NT2/D1 (cell line): Measurements from ENCODE around the gene RHPN2.
"Not testable (repeated sequence)": the region's sequence is repeated elsewhere in the genome, so short reads cannot be mapped to it uniquely, and the experiment has no call there.

Experiments used
- DNase-seq: peaks from one replicate; pipeline ENCODE4 v3.0.0-alpha.2; 2011; ENCODE audit warnings: low read depth, low spot score
- H3K27me3 ChIP-seq: 2 replicates; pipeline ENCODE4 v1.6.0; 2011; ENCODE audit warnings: mild to moderate bottlenecking; ENCODE audit not compliant: insufficient read length, insufficient read depth
- H3K36me3 ChIP-seq: 2 replicates; pipeline ENCODE4 v1.6.1; 2011; ENCODE audit warnings: mild to moderate bottlenecking, low read length, mixed read lengths; ENCODE audit not compliant: insufficient read depth, insufficient read length
- H3K4me1 ChIP-seq: 2 replicates; pipeline ENCODE4 v1.5.1; 2011; ENCODE audit not compliant: insufficient read depth, insufficient read length
- H3K4me3 ChIP-seq: 2 replicates; pipeline ENCODE4 v1.5.1; 2011; ENCODE audit warnings: low read depth; ENCODE audit not compliant: insufficient read length
- H3K9ac ChIP-seq: 2 replicates; pipeline ENCODE4 v1.6.0; 2011; ENCODE audit warnings: low read depth; ENCODE audit not compliant: insufficient read length
- H3K9me3 ChIP-seq: 2 replicates; pipeline ENCODE4 v1.5.1; 2011; ENCODE audit warnings: mild to moderate bottlenecking, low read length; ENCODE audit not compliant: insufficient read depth
- SUZ12 ChIP-seq: IDR thresholded peaks from 2 replicates; pipeline ENCODE4 v1.6.1; 2011; ENCODE audit not compliant: insufficient read length, insufficient read depth; ENCODE audit errors: extremely low read depth
- YY1 ChIP-seq: IDR thresholded peaks from 2 replicates; pipeline ENCODE4 v1.6.1; 2011; ENCODE audit not compliant: insufficient read length, insufficient read depth
- ZNF274 ChIP-seq: IDR thresholded peaks from 2 replicates; pipeline ENCODE4 v1.6.1; 2011; ENCODE audit warnings: mild to moderate bottlenecking, low read depth, low read length

The RHPN2 gene

DNA sequence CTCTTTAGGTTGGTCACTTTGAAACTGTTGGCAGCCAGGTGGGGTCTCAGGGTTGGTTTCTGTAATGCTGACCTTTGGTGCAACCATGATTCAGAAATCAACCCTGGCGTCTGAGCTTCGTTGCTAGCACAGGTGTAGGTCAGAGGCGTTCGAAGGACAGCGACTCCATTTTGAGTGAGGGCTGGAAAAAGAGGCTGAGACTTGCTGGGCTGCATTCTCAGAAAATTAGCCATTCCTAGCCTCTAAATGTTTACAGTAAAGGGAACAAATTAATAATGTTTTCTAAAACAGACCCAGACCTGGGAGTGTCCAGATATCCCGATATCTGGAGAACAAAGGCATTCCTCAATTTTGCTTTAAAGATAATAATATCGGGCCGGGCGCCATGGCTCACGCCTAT lies 29.2 kb downstream of the RHPN2 start:
- peaks cover 12% of the 10 kb centered on the region; the same call in 1 of the 2 replicates for H3K9me3 ChIP-seq
- H3K27me3 ChIP-seq: no peaks in the 10 kb centered on the region
- H3K4me1 ChIP-seq: peaks cover 2% of the 10 kb centered on the region
- no peak overlapping the region for H3K9ac ChIP-seq
- no peak overlapping the region for H3K4me3 ChIP-seq
- H3K36me3 ChIP-seq: peaks cover 11% of the 10 kb centered on the region
- no peak for DNase-seq
- TF ChIP-seq YY1 (no peak), ZNF274 (no peak), SUZ12 (no peak)

DNA sequence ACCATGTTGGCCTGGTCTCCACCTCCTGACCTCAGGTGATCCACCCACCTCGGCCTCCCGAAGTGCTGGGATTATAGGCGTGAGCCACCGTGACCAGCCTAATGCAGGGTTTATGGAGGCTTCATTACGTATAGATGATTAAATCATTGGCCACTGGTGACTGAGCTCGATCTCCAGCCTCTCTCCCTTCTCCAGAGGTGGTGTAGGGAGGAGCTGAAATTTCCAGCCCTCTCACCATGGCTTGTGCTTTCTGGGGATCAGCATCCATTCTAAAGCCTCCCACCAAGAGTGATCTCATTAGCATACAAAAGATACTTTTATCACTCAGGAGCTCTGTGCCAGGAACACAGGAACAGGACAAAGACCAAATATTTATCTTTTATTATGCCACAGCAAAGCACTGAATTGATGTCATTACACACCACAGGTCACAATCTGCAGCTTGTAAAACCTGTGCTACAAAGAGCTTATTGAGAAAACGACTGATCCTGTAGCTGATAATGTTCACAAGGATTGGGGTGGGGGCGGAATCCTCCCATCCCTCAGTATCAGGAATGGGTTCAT lies 32.4 kb downstream of the RHPN2 start:
- H3K36me3 ChIP-seq: peaks cover 8% of the 10 kb centered on the region
- TF ChIP-seq SUZ12 (no peak), ZNF274 (no peak), YY1 (no peak)
- no peaks in the 10 kb centered on the region for H3K4me1 ChIP-seq
- no peaks in the 10 kb centered on the region for H3K27me3 ChIP-seq
- H3K9ac ChIP-seq: no peak overlapping the region
- peak; percentile 55 for DNase-seq
- H3K4me3 ChIP-seq: no peak overlapping the region
- peaks cover 23% of the 10 kb centered on the region; the same call in 1 of the 2 replicates for H3K9me3 ChIP-seq

DNA sequence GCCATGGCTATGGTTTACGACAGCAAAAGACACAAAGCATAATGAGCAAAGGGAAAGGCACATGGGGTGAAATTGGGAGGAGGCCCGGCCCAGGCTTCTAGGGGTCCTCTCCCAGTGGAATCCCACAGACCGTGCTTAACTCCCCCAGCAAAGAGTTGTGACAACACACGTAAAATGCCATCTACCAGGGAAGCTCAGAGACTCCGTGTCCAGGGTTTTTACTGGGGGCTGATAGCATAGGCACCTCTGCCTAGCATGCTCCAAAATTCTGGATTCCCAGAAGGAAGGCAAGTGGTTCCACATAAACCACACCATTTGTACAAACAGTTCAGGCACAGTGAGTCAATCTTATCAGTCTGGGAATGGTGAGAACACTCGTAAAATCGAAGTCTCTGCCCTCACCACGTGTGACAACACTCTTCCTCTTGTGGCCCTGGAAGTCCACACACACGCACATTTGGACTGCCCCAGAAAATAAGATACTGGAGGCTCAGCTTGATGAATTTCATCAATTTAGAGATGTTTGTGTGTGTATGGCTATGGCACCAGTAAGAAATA lies 34.9 kb downstream of the RHPN2 start:
- Histone ChIP-seq H3K4me3 (no peak overlapping the region), H3K36me3 (peaks cover 6% of the 10 kb centered on the region), H3K27me3 (no peaks in the 10 kb centered on the region), H3K9me3 (peaks cover 15% of the 10 kb centered on the region; the same call in 1 of the 2 replicates), H3K4me1 (no peaks in the 10 kb centered on the region), H3K9ac (no peak overlapping the region)
- no peak for TF ChIP-seq ZNF274
- no peak for TF ChIP-seq YY1
- TF ChIP-seq SUZ12: no peak
- no peak for DNase-seq

DNA sequence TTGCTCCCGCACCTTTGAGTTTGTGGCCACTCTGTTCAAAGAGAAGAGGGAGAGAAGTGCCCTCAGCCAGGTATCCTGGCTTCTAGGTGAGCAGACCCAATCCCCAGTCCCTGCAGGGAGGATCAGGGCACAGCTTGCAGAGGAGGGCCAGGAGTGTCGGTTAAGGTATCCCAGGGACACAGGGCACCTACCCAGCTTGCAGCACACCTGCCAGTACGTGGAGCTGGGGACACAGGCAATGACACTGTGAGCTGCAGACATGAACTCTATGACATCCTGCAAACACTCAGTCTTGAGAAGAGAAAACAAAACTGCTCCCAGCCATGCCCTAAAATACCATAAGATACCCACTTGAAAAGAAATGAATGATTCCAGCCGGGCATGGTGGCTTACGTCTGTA lies 38.1 kb downstream of the RHPN2 start:
- H3K9ac ChIP-seq, H3K36me3 ChIP-seq, H3K4me3 ChIP-seq, DNase-seq, H3K4me1 ChIP-seq, H3K27me3 ChIP-seq: not testable (repeated sequence)
- peaks cover 15% of the 10 kb centered on the region; the same call in 1 of the 2 replicates for H3K9me3 ChIP-seq

DNA sequence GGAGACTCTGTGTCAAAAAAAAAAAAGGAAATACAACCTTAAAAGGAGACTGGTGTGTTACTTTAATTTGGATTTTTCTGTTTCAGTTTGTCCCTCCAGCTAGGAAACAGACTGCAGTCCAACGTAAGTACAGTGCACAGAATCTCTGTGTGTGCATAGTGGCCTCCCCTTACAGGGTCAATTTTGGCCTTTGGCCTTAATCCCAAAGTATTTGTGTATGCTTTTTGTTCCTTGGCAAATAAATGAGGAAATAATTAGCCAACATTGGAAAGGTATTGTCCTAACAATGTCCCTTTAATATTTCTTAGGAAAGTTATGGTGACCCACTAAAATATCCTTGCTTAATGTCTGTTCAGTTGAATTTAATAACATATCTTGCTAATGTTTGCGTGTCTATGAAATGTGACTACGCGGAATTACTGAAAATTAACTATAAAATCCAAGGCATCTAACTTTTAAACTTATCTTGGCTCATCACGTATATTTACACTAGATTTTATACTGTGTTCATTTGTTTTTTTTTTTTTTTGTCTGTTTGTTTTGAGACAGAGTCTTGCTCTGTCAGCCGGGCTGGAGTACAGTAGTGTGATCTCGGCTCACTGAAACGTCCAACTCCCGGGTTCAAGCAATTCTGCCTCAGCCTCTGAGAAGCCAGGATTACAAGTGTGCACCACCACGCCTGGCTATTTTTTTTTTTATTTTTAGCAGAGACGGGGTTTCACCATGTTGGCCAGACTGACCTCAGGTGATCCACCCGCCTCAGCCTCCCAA lies 39.0 kb downstream of the RHPN2 start:
- not testable (repeated sequence) for H3K4me3 ChIP-seq, H3K27me3 ChIP-seq, H3K9ac ChIP-seq, DNase-seq, H3K4me1 ChIP-seq
- Histone ChIP-seq H3K36me3 (peaks cover 13% of the 10 kb centered on the region), H3K9me3 (peaks cover 13% of the 10 kb centered on the region; the same call in 1 of the 2 replicates)

DNA sequence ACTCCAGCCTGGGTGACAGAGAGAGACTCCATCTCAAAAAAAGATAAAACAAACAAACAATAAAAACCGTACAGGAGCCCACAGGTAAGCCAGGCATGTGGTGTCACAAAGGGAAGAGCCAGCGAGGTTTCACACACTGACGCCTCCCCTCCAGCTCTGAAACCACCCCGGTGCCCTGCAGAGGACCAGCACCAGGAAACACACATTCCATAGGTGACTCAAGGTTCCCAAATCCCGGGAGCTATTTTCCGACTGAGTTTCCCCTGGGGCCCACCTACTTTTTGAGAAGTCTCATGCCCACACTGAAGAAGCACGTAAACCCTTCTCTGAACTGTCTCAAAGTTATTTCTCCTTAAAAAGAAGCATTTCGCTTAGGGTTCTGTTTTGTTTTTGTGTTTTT lies 40.3 kb downstream of the RHPN2 start:
- peaks cover 8% of the 10 kb centered on the region for H3K4me1 ChIP-seq
- no peak for DNase-seq
- TF ChIP-seq YY1 (no peak), SUZ12 (no peak), ZNF274 (no peak)

DNA sequence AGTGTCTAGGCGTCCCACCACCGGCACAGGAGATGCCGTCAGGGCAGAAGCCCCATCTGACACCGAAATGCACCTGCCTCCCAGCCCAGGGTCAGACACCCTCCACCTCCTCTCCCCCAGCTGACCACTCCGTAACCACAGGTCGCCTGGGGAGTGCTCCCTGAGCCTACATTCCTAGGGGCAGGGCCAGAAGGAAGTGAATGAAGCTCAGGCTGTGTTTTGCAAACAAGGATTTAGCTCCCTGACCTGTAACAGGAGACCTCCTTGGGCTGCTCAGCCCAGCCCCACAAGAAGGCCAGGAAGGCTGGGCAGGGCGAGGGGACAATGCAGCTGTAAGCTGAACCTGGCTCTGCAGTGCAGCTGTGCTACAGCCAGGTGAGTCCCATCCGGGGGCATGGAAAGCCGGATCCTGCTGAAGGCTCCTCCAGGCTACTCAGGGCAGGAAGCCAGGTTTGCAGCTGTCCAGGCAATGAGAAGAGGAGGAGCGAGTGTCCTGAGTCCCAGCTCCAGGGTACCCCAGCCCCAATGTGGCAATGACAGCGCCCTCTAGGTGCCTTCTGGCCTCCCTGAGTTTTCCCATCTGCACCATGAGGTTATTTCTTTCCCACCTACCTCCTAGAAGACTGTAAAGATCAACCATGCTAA lies 42.1 kb downstream of the RHPN2 start:
- Histone ChIP-seq H3K4me1 (peaks cover 8% of the 10 kb centered on the region), H3K4me3 (no peak overlapping the region), H3K9ac (no peak overlapping the region), H3K9me3 (no peaks in the 10 kb centered on the region), H3K27me3 (no peaks in the 10 kb centered on the region), H3K36me3 (peaks cover 10% of the 10 kb centered on the region)
- TF ChIP-seq SUZ12 (no peak), YY1 (no peak), ZNF274 (no peak)
- DNase-seq: peak; percentile 63

More for the DNA sequence above, 40.3 kb downstream of the RHPN2 start:
- no peak overlapping the region for H3K4me3 ChIP-seq
- peaks cover 10% of the 10 kb centered on the region for H3K36me3 ChIP-seq
- H3K9ac ChIP-seq: no peak overlapping the region
- H3K9me3 ChIP-seq: 0 out of 2 replicates have a peak, but pooled peaks cover under 1% of the 10 kb centered on the region
- no peaks in the 10 kb centered on the region for H3K27me3 ChIP-seq

DNA sequence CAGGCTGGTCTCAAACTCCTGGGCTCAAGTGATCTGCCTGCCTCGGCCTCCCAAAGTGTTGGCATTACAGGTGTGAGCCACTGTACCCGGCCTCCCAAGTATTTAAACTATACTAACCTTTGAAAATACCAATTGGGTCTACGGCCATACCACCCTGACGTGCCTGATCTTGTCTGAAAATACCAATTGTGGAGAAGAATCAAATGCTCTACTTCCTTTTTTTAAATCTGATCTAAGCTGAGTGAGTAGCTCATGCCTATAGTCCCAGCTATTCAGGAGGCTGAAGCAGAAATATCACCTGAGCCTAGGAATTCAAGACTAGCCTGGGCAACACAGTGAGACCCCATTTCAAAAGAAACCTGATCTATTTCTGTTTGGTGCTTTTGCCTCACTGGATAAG lies 53.8 kb downstream of the RHPN2 start:
- H3K4me1 ChIP-seq, H3K9me3 ChIP-seq, H3K27me3 ChIP-seq, H3K9ac ChIP-seq, H3K4me3 ChIP-seq, DNase-seq: not testable (repeated sequence)
- H3K36me3 ChIP-seq: peaks cover 21% of the 10 kb centered on the region
